Measurements from ENCODE around the gene ABHD14A. TPM values are rescaled to one million over a fixed set of nuclear protein-coding genes. Genes with fewer than 3 reads are reported as not detected.

ABHD14A gene
- total and polyA plus RNA-seq, 2 of the 4 experiments (the other 2 are of a cell fraction) = 3.4 to 10.0 TPM

- no peak for TF ChIP-seq SMC3 (IDR thresholded peaks at IDR 0.05; ENCODE audit: low read depth, low read length)
Measured at GRCh38 chr3:51934991-51935885, 39.6 kb upstream of the ABHD14A start (continued).

GRCh38 chr3:51935886-51936755, 38.7 kb upstream of the ABHD14A start:
- intact Hi-C loops (cut with micrococcal nuclease) = no loop called here
- H2AK5ac ChIP-seq (ENCODE audit: low read depth, low read length) = no peak overlapping the region
- no peak overlapping the region for H3K9ac ChIP-seq (ENCODE audit: low read depth, low read length)
- H3K36me3 ChIP-seq (ENCODE audit: control insufficient read depth, insufficient read depth, low read length) = peaks cover 56% of the 10 kb centered on the region
- WGBS, 2 experiments (ENCODE audit: extremely low coverage in 2 of 2, insufficient read length in 1 of 2) = 99% methylated on average over 15 of the region's 25 CpGs; no CpG with 5 or more reads in 1 of the 2 experiments
- H2BK120ac ChIP-seq (ENCODE audit: low read depth, low read length) = no peak overlapping the region
- H3K18ac ChIP-seq (ENCODE audit: low read depth, low read length) = no peak overlapping the region
- H4K91ac ChIP-seq (ENCODE audit: insufficient read depth, low read depth, low read length) = no peak overlapping the region
- POLR2A ChIA-PET (ENCODE audit: unreplicated experiment) = no interaction called here
- TF ChIP-seq USF2 (IDR thresholded peaks at IDR 0.05; ENCODE audit: low read depth, low read length) (no peak), SMC3 (IDR thresholded peaks at IDR 0.05; ENCODE audit: low read depth, low read length) (no peak), MAFK (IDR thresholded peaks at IDR 0.05; ENCODE audit: low read depth, low read length) (no peak), CHD1 (IDR thresholded peaks at IDR 0.05; ENCODE audit: low read depth, low read length) (no peak), POLR2A (IDR thresholded peaks at IDR 0.05; ENCODE audit: low read depth, low read length) (no peak), BHLHE40 (IDR thresholded peaks at IDR 0.05; ENCODE audit: low read depth, low read length) (no peak)
- in situ Hi-C loops (cut with MboI; ENCODE audit: low sequenced_read_pairs) = loop anchor here (25.0 kb wide), 1 partner anchor 549 kb away; the partner anchor contains the start of genes MANF and RBM15B
- no peak overlapping the region for H3K4me3 ChIP-seq (ENCODE audit: insufficient read depth, low read depth, low read length)
- dilution Hi-C loops (cut with HindIII; ENCODE audit: low sequenced_read_pairs, unreplicated experiment) = no loop called here
- no peak overlapping the region for H2BK15ac ChIP-seq (ENCODE audit: low read depth, low read length)
- no peaks in the 10 kb centered on the region for H3K9me1 ChIP-seq (ENCODE audit: insufficient read depth, low read length)
- no peak for DNase-seq
- H4K5ac ChIP-seq (ENCODE audit: low read depth, low read length) = no peak overlapping the region
- no peaks in the 10 kb centered on the region for H3K27me3 ChIP-seq (ENCODE audit: control insufficient read depth, insufficient read depth, low read length)
- no peak overlapping the region for H3K27ac ChIP-seq (ENCODE audit: insufficient read depth, low read length)
- no peak overlapping the region for H3K56ac ChIP-seq (ENCODE audit: extremely low read depth, insufficient read depth, low read length)
- no TSS peak for BruUV-seq (replicated peaks)
- no peak overlapping the region for H3K14ac ChIP-seq (replicated peaks; ENCODE audit: low read depth, low read length)
- no peak overlapping the region for H2BK5ac ChIP-seq (ENCODE audit: low read depth, low read length, poor library complexity, severe bottlenecking)
- peaks cover 14 to 24% of the 10 kb centered on the region in 2 experiments; a peak in 2 of 4 replicates for H3K79me1 ChIP-seq (ENCODE audit: low read depth in 1 of 2, low read length in 2 of 2)
- H2BK20ac ChIP-seq (ENCODE audit: low read depth, low read length) = no peak overlapping the region
- no peak for ATAC-seq (ENCODE audit: low read depth)
- no peak overlapping the region for H3K4ac ChIP-seq (ENCODE audit: low read depth, low read length)
- H4K8ac ChIP-seq (ENCODE audit: low read depth in 2 of 2, low read length in 2 of 2) = no peak overlapping the region
- peaks cover 2% of the 10 kb centered on the region; the same call in 1 of the 2 replicates for H3K4me1 ChIP-seq (ENCODE audit: control insufficient read depth, insufficient read depth, low read length)
- H2AK9ac ChIP-seq (replicated peaks; ENCODE audit: low read depth, low read length, poor library complexity) = no peak overlapping the region
- H3K23ac ChIP-seq (ENCODE audit: low read depth, low read length) = no peak overlapping the region
- CTCF ChIA-PET = no interaction called here
- no peaks in the 10 kb centered on the region for H3K9me3 ChIP-seq (ENCODE audit: control insufficient read depth, insufficient read depth, low read length)
- H2AFZ ChIP-seq (replicated peaks; ENCODE audit: low read length, poor library complexity) = no peak overlapping the region
- H4K20me1 ChIP-seq (ENCODE audit: insufficient read depth, low read length) = peaks cover 7% of the 10 kb centered on the region
- H3K4me2 ChIP-seq (ENCODE audit: low read depth, low read length) = no peak overlapping the region
